Right atrium auricular region (tissue), 2 donors: Measurements from ENCODE around the gene COL23A1. TPM values are rescaled to one million over a fixed set of nuclear protein-coding genes. Genes with fewer than 3 reads are reported as not detected.

Experiments used
- DNase-seq: peaks from one replicate; pipeline ENCODE4 v3.0.0-alpha.2; 2019; ENCODE audit warnings: low spot score
- H3K27ac ChIP-seq, 2 donors: fragments of 200-600 bp; sonication (generic); 1 replicate in 1 of 2; 2 replicates in 1 of 2; pipeline ENCODE4 v1.5.1; 2016 to 2019
- H3K27me3 ChIP-seq, 2 donors: fragments of 200-600 bp; sonication (generic); one replicate each; pipeline versions ENCODE4 v1.5.1 to v1.6.0; 2017 to 2019
- H3K36me3 ChIP-seq: fragments of 200-600 bp; sonication (generic); one replicate; pipeline ENCODE4 v1.5.1; 2016
- H3K4me1 ChIP-seq, 2 donors: fragments of 200-600 bp; sonication (generic); one replicate each; pipeline versions ENCODE4 v1.5.1 to v1.6.0; 2017 to 2019
- H3K4me3 ChIP-seq, 2 donors: fragments of 200-600 bp; sonication (generic); 1 replicate in 1 of 2; 2 replicates in 1 of 2; pipeline ENCODE4 v1.5.1; 2017 to 2019; ENCODE audit warnings: mild to moderate bottlenecking in 1 of 2, moderate library complexity in 1 of 2
- H3K9me3 ChIP-seq, 2 donors: fragments of 200-600 bp; sonication (generic); one replicate each; pipeline ENCODE4 v1.5.1; 2019
- CTCF ChIP-seq, 2 donors: fragments of 200-600 bp; sonication (generic); IDR thresholded peaks; one replicate each; pipeline ENCODE4 v1.5.1; 2019; ENCODE audit warnings: antibody characterized with exemption in 2 of 2
- total RNA-seq, 2 donors: library from RNA; depleted of rRNA; stranded (reverse); fragments of >200 nt; gene quantifications; one replicate each; pipeline ENCODE4 v1.1.0, GENCODE V29; 2016

Gene COL23A1
- total RNA-seq, 2 donors from 2014 or later: 5.7 to 6.8 TPM

GRCh38 chr5:178569485-178569884 is 20.7 kb downstream of the COL23A1 start:
- Histone ChIP-seq H3K4me3 (no peak overlapping the region), H3K36me3 (no peaks in the 10 kb centered on the region), H3K27ac (no peak overlapping the region), H3K27me3 (no peaks in the 10 kb centered on the region), H3K4me1 (no peaks in the 10 kb centered on the region), H3K9me3 (peaks cover 0 to 8% of the 10 kb centered on the region in 2 donors)
- TF ChIP-seq CTCF (IDR thresholded peaks at IDR 0.05): no peak
- DNase-seq: no peak

GRCh38 chr5:178564811-178565550 is 25.2 kb downstream of the COL23A1 start:
- no peaks in the 10 kb centered on the region for H3K27me3 ChIP-seq
- no peak for DNase-seq
- no peaks in the 10 kb centered on the region for H3K9me3 ChIP-seq
- no peak for TF ChIP-seq CTCF (IDR thresholded peaks at IDR 0.05)
- no peak overlapping the region for H3K27ac ChIP-seq
- no peak overlapping the region for H3K4me3 ChIP-seq
- no peaks in the 10 kb centered on the region for H3K4me1 ChIP-seq
- H3K36me3 ChIP-seq: no peaks in the 10 kb centered on the region

- no peak for TF ChIP-seq CTCF (IDR thresholded peaks at IDR 0.05)
- Histone ChIP-seq H3K36me3 (no peaks in the 10 kb centered on the region), H3K27me3 (no peaks in the 10 kb centered on the region), H3K4me1 (no peaks in the 10 kb centered on the region), H3K9me3 (no peaks in the 10 kb centered on the region), H3K4me3 (no peak overlapping the region), H3K27ac (no peak overlapping the region)
- no peak for DNase-seq
These were observed 25.8 kb downstream of the COL23A1 start for GRCh38 chr5:178564397-178564796.

- Histone ChIP-seq H3K4me1 (no peaks in the 10 kb centered on the region), H3K36me3 (no peaks in the 10 kb centered on the region), H3K27me3 (no peaks in the 10 kb centered on the region), H3K27ac (no peak overlapping the region), H3K4me3 (no peak overlapping the region), H3K9me3 (no peaks in the 10 kb centered on the region)
- TF ChIP-seq CTCF (IDR thresholded peaks at IDR 0.05): no peak
- no peak for DNase-seq
These were observed 26.6 kb downstream of the COL23A1 start for GRCh38 chr5:178563621-178564020.

GRCh38 chr5:178561746-178562264 is 28.4 kb downstream of the COL23A1 start:
- H3K9me3 ChIP-seq: no peaks in the 10 kb centered on the region
- TF ChIP-seq CTCF (IDR thresholded peaks at IDR 0.05): no peak
- H3K4me1 ChIP-seq: no peaks in the 10 kb centered on the region
- DNase-seq: no peak
- no peak overlapping the region for H3K4me3 ChIP-seq
- H3K36me3 ChIP-seq: no peaks in the 10 kb centered on the region
- no peaks in the 10 kb centered on the region for H3K27me3 ChIP-seq
- H3K27ac ChIP-seq: no peak overlapping the region

- Histone ChIP-seq H3K27ac (no peak overlapping the region), H3K4me1 (no peaks in the 10 kb centered on the region), H3K9me3 (no peaks in the 10 kb centered on the region), H3K4me3 (no peak overlapping the region), H3K27me3 (no peaks in the 10 kb centered on the region), H3K36me3 (no peaks in the 10 kb centered on the region)
- no peak for DNase-seq
- no peak for TF ChIP-seq CTCF (IDR thresholded peaks at IDR 0.05)
These were observed 29.3 kb downstream of the COL23A1 start for GRCh38 chr5:178560911-178561310.
